ENCODE data around the gene SYT13.

The SYT13 gene

GRCh38 chr11:45278714-45279113 lies 7.4 kb downstream of the SYT13 start:
- in situ Hi-C loops (cut with HindIII; ENCODE audit: low sequenced_read_pairs), result no loop called here

GRCh38 chr11:45275828-45276227 lies 10.3 kb downstream of the SYT13 start:
- in situ Hi-C loops (cut with HindIII; ENCODE audit: low sequenced_read_pairs), result no loop called here

DNA sequence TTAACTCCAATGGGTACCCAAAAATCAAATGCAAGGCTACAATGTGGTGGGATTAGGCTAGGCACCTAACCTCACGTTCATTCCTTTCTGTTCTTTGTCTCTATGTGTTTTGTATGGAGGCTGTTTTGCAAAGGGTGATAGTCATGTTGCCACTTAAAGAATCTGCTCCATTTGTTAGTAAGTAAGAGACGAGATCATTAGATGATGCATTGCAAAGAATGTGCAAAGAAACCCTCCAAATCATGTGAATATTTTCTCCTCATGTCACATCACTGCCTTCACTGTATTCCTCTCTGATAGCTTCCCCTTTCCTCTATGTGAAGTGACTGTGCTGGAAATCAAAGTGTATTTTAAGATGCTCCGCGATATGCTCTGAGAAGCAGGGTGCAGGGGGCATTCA lies 11.9 kb downstream of the SYT13 start:
- in situ Hi-C loops (cut with HindIII; ENCODE audit: low sequenced_read_pairs), result no loop called here

GRCh38 chr11:45273509-45273908 lies 12.6 kb downstream of the SYT13 start:
- in situ Hi-C loops (cut with HindIII; ENCODE audit: low sequenced_read_pairs), result no loop called here

GRCh38 chr11:45272701-45273100 lies 13.4 kb downstream of the SYT13 start:
- in situ Hi-C loops (cut with HindIII; ENCODE audit: low sequenced_read_pairs), result no loop called here

- in situ Hi-C loops (cut with HindIII; ENCODE audit: low sequenced_read_pairs), result no loop called here
Measured at GRCh38 chr11:45270946-45271716, 15.0 kb downstream of the SYT13 start.

DNA sequence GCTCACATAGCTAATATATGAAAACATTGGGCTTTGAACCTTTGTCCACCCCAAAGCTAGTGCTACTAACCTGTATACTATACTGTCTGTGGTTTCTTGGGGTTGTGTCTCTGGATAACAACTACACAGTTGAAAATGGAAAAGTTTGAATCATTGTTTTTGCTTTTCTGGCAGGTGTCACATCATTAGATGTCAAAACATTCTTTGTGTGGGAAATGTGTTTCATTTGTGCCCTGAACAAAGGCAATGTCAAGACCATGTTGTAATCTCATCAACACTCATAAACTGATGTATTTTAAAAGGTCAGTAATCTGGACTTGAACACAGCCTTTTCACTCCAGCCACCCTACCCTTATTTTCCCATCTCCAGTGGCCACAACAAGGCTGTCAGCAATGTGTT lies 16.5 kb downstream of the SYT13 start:
- in situ Hi-C loops (cut with HindIII; ENCODE audit: low sequenced_read_pairs), result no loop called here

GRCh38 chr11:45267652-45268299 lies 18.4 kb downstream of the SYT13 start:
- in situ Hi-C loops (cut with HindIII; ENCODE audit: low sequenced_read_pairs), result no loop called here

DNA sequence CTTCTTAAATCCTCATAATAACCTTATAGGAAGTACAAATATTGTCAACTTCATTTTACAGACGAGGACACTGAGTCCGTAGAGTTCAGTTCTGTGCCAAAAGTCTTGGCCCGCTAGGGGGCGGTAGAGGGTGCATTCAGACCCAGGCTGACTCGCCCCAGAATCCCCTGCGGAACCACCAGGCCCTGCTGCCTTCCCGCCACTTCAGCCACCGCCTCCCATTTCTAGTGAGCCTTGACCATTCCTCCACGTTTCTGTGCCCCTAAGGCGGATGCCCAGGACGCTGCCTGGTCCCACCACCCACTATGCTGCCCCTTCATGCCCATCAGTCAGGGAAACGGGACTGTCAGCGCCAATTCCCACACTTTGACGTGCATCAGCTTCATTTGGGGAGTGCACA lies 19.1 kb downstream of the SYT13 start:
- in situ Hi-C loops (cut with HindIII; ENCODE audit: low sequenced_read_pairs), result no loop called here

DNA sequence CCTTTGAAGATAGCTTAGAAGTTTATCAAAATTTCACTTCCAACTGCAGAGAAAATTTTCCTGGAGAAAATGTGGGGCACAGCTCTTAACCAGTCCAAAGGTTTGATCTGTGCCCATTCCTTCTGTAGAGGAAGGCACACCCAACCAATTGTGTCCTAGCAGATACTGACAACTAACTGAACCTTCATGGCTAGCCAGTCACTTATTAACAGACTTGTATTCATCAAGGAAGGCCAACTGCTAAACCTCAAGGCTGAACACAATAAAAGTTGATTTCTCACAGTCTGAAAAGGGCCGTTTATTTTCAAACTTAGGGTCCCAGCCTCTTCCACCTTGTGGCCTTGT lies 19.5 kb downstream of the SYT13 start:
- in situ Hi-C loops (cut with HindIII; ENCODE audit: low sequenced_read_pairs), result no loop called here

DNA sequence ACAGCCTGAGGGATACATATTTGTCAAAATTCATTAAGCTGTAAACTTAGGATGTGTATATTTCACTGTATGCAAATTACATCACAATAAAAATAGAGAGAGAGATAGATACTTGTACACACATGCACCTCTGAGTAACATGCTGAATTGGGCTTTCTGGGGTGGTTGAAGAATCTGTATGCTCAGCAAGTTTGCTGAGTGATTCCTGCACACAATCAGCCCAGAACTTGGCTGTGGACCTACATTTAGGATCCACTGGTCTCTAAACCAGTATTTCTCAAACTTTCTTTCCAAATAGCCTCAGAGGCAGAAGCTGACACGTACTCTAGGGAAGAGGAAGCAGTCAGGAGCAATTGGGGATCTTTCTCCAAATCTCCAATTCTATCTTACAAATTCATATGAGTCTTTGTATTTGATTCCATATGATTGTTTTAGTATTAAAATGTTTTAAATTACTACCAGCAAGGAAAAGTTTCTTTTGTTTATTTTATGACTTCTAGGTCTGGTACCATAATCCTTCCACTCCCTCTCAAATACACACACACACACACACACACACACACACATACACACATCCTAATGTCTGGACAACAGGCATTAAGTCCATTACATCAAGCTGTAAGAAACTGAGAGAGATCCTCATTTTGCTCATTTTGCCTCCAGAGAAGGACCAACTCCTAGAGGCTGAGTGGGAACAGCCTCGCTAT lies 20.0 kb downstream of the SYT13 start:
- in situ Hi-C loops (cut with HindIII; ENCODE audit: low sequenced_read_pairs), result no loop called here

DNA sequence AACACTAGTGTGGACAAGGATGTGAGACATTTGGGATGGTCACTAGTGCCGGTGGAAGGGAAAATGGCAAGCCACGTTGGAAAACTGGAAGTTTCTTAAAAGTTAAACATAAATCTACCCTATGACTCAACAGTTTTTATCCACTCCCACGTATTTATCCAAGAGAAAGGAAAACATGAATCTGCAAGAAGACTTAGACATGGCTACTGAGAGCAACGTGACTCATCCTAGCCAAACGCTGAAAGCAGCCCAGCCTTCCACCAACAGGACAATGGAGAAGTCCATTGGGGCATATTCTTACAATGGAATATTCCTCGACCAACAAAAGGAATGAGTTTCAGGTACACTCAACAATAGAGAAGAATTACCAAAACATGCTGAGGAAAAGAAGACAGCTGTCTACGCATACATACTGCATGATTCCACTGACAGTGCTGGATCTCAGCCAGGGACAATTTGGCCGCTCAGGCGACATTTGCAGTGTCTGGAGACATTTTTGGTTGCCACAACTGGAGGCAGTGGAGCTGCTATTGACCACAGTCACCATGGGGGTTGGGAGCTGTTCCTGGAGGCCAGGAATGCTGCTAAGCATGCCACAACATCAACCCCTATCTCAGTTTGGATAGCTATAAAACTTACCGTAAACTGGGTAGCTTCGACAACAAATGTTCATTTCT lies 21.2 kb downstream of the SYT13 start:
- in situ Hi-C loops (cut with HindIII; ENCODE audit: low sequenced_read_pairs), result no loop called here

DNA sequence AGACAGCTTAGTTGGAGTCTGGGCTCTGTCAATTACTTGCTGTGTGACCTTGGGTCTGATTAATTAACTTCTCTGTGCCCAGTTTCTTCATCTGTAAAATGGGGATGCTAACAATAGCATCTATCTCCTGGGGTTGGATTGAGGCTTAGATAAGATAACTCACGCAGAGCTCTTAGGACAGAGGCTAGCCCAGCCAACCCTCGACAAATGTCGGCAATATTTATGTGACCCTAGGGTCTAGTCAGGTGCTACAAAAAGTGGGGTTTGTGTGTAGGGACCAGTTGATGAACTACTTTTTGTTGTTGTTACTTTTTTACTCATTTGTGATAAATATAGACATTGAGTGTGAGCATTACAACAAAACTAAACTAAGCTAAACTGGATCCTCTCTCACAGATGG lies 22.4 kb downstream of the SYT13 start:
- in situ Hi-C loops (cut with HindIII; ENCODE audit: low sequenced_read_pairs), result no loop called here

- in situ Hi-C loops (cut with HindIII; ENCODE audit: low sequenced_read_pairs), result no loop called here
Measured at GRCh38 chr11:45262900-45263299, 23.2 kb downstream of the SYT13 start.

- in situ Hi-C loops (cut with HindIII; ENCODE audit: low sequenced_read_pairs), result no loop called here
Measured at GRCh38 chr11:45260071-45260470, 26.1 kb downstream of the SYT13 start.

- in situ Hi-C loops (cut with HindIII; ENCODE audit: low sequenced_read_pairs), result no loop called here
Measured at GRCh38 chr11:45259592-45259991, 26.5 kb downstream of the SYT13 start.

- in situ Hi-C loops (cut with HindIII; ENCODE audit: low sequenced_read_pairs), result no loop called here
Measured at GRCh38 chr11:45258982-45259530, 27.1 kb downstream of the SYT13 start.

- in situ Hi-C loops (cut with HindIII; ENCODE audit: low sequenced_read_pairs), result no loop called here
Measured at GRCh38 chr11:45254070-45254469, 32.1 kb downstream of the SYT13 start.

- in situ Hi-C loops (cut with HindIII; ENCODE audit: low sequenced_read_pairs), result no loop called here
Measured at GRCh38 chr11:45253640-45254039, 32.5 kb downstream of the SYT13 start.

DNA sequence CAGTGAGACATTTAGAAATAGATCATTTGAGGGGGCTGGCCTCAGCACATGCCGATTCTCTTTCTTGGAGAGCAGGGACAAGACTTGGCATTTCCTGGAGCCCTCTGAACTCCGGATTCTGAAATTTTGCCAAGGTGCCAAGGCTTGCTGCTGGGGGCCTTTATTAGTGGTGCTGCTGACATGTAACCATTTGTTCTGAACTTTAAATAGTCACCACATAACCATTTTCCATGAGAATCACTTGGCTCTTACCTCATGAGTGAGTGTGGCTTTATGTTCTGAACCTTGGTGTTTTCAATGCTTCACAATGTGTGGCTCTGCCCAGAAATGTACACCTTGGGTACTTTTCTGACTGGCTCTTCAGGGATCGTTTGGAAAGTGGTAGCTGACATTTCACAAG lies 33.3 kb downstream of the SYT13 start:
- in situ Hi-C loops (cut with HindIII; ENCODE audit: low sequenced_read_pairs), result no loop called here

GRCh38 chr11:45252134-45252856 lies 33.8 kb downstream of the SYT13 start:
- in situ Hi-C loops (cut with HindIII; ENCODE audit: low sequenced_read_pairs), result no loop called here
